Measurements from ENCODE around the gene OR2T27.

- TF ChIP-seq CTCF (IDR thresholded peaks at IDR 0.05) = no peak
- TF ChIP-seq POLR2A (IDR thresholded peaks at IDR 0.05) = no peak
Measured at GRCh38 chr1:248699099-248699498, 43.8 kb upstream of the OR2T27 start.
